NCI-H1436 treated with DMSO at 0.1 percent for 48 hours (cell line): ENCODE measurements around the gene SLC22A17.
A peak's percentile ranks its signal among the peaks of the same experiment; 100 is the strongest.

Source experiments
- DNase-seq: peaks from one replicate; lab custom pipeline; 2025; lab: John Stamatoyannopoulos, UW

SLC22A17 gene

DNA sequence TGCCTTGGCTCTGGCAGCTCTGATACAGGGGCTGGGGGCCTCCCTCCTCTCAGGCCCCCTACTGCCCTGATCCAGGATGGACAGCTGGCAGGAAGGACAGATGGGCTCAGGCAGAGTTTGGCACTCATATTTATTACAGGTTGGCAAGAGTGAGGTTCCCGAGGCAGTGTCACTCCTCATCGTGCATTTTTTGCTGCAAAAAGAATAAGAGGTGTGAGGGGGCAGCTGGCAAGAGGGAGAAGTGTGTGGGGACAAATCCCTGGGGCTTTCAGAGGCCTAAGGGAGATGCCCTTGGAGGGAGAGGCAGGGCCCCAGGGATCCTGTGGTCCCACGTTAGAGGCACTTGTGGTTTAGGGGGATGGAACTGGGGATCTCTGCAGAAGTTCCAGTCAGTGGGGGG is 29.2 kb upstream of the SLC22A17 start:
- DNase-seq, result no peak

DNA sequence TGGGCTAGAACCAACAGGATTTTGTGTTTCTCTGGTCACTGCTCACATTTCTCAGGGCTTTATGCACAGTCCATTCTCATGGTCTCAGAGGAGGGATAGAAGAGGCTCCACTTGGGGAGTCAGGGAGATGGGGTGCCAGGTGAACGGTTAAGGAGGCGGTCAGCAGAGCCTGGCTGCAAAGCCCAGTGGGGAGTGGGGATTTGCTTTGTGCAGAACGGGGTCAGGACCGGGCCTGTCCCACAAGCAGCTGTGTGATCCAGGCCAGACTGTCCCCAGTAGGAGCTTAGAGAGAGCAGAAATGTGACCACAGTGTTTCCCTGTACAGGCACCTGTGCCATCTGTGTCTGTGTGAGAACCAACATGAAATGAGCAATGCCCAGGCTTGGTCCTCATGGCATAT is 28.3 kb upstream of the SLC22A17 start:
- no peak for DNase-seq

DNA sequence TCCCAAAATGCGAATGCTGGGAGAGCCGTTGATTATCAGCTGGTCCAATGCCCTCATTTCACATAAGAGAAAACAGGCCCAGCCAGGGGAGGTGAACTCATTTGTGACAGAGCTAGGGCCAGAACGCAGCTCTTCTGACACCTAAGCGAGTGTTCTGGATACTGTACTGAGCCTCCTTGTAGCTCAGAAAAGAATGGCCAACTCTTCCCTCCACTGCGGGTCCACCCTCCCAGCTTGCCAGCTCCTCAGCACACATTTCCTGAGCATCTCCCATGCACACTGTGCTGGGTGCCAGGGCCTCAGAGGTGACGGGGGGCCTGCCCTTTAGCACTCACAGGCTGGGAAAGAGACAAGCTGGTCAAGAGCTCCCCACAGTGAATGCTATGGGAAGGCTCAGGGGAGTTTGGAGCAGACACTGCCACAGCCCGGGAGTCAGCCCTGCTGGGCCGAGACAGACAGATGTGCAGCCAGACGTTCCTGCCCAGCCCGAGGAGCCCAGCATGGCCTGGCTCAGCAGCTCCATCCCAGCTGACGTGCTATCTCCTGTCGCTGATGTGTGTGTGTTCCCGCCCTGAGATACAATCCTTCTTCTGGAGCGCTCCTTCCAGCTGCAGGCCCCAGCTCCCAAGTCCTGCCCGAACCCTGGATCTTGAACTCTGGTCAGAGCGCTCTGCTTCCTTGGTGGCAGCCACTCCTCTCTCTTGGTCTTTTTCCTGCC is 27.7 kb upstream of the SLC22A17 start:
- no peak for DNase-seq

DNA sequence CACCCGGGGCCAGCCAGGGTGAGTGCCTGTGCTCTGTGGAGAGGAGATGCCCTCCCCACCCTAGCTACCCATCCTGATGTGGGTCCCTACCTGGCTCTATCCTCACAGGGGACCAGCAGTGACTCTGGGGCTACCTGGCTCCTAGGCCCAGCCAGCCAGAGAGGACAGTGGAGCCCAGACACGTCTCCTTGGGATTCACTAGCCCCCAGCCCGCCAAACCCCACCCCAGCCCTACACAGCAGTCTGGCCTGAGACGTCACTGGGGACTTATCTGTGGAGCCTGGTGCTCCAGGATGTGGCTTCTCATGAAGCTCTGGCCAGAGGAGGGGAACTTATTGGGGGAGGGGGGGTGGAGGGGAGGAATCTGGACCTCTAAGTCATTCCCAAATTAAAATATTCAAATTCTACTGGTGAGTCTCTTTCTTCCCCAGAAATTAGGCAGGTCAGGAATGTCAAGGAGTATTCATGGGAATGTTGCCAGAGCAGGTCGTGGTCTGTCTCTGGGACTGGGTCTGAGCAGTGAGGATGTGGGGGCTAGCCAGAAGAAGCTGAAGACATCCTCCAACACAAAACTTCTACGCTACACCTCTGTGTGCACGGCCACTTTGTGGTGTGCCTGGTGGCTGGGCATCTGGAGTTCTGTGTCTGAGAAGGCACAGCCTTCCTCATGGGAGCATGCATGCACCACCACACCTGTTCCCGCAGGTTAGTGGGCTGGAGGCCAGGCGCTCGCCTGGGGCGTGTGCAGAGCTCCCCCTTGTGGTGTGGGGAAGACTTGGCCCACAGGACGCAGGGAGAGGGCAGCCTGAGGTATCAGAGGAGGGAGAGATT is 26.9 kb upstream of the SLC22A17 start:
- no peak for DNase-seq

DNA sequence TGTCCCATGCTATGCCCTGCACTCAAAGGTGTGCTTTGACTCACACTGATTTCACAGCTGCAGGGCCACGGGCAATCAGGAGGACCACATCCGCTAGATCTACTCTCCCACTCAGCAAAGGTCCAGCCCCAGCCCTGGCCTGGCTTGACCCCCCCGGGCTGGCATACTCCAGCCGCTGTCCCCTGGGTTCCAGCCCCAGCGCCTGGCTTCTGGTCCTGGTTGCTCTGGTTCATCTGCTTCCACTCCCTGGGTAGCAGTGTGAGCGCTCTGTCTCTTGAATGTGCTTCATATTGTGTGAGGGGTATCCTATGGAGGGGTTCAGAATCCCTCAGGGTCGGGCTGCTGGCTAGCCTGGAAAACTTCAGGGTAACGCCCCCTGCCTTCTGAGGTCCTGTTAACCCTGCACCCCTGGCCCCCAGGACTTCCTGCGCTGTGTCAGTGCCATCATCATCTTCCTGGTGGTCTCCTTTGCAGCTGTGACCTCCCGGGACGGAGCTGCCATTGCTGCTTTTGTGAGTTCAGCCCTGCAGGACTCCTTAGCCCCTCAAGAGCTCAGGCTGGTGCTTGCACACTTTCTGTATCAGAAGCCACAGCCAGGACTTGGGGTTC is 26.0 kb upstream of the SLC22A17 start:
- DNase-seq, result no peak

DNA sequence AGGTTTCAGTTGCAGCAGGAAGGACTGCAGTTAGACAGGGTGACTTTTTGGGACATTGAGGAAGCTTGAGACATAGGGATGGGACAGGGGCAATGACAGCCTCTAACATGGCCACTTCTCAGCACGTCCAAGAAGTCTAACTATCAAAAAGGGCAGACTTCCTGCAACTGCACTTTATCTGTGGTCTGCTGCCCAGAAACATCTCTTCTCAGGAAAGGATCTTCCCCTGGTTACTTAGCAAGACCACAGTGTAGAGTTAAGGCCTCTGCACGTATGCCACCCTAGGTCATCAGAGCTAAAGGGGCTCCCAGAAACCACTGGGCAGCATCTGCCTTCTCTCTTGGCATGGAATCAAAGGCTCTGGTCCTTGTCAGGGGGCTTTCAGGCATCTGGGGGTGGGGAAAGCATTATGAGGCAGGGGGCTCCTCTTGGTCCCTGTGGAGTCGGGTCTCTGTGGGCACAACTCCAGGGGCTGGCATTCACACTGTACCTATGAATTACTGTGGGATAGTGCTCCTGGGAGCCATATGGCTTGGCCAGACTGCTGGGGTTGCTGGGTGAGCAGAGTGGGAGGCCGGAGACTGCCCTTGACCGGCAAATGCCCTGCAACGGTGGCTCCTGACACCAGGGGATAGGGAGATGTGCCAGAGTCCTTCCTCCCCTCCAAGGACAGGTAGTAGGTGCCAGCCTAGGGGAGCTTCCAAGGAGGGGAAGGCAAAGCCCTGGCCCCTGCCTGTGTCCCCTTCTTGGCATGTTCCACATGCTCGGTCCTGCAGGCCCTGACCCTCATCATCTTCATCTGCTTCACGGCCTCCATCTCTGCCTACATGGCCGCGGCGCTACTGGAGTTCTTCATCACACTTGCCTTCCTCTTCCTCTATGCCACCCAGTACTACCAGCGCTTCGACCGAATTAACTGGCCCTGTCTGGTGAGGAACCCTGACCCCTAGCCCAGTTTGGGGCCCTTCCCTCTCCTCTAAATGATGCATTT is 25.2 kb upstream of the SLC22A17 start:
- no peak for DNase-seq

DNA sequence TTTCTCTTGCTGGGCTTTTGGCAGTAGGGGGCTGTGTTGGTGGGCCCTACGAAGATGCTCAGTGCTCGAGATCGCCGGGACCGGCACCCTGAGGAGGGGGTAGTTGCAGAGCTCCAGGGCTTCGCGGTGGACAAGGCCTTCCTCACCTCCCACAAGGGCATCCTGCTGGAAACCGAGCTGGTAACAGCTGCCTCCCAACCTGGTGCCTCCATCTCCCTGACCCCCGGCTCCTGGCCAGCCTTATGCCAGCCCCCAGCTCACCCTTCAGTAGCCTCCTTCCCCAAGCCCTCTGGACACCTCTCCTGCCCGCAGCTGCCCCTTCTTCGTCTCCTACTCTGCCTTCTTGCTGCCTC is 24.5 kb upstream of the SLC22A17 start:
- no peak for DNase-seq

DNA sequence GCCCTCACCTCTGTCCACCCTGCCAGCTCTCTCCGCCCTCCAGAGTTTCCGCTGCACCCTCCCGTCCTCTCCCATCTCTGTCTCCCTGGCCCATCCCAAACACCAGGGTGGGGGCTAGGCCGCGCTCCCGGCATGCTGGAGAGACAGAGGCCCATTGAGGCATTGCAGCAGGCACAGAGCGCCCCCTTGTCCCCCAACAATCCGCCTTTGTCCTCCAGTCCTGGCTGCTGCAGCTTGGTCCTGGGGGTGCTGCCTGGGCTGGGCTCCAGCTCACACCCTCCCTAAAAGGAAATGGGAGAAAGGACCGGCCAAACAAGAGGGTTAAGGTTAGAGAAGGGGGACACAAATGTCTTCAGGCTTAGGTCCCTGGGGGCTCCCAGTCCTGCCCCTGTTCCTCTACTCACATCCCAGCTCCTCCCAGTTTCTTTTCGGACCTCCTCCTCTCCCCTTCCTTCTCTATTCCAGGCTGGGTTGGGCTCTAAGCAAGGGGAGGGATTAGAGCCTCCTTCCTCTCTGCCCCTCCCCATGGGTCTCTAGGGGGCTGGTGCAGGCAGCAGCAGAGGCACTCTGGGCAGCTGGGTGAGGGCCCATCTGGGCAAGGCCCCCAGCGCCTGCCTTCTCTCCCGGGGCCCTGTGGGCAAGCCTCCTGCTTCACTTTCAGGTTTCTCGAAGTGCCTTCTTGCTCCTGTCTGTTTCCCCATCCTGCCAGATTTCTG is 24.0 kb upstream of the SLC22A17 start, which contains the start of gene CMTM5:
TSS of gene CMTM5 (plus strand) at position 565 of the 716 bp plus-strand sequence. CDS start 206 bp downstream, outside the sequence.
- no peak for DNase-seq

DNA sequence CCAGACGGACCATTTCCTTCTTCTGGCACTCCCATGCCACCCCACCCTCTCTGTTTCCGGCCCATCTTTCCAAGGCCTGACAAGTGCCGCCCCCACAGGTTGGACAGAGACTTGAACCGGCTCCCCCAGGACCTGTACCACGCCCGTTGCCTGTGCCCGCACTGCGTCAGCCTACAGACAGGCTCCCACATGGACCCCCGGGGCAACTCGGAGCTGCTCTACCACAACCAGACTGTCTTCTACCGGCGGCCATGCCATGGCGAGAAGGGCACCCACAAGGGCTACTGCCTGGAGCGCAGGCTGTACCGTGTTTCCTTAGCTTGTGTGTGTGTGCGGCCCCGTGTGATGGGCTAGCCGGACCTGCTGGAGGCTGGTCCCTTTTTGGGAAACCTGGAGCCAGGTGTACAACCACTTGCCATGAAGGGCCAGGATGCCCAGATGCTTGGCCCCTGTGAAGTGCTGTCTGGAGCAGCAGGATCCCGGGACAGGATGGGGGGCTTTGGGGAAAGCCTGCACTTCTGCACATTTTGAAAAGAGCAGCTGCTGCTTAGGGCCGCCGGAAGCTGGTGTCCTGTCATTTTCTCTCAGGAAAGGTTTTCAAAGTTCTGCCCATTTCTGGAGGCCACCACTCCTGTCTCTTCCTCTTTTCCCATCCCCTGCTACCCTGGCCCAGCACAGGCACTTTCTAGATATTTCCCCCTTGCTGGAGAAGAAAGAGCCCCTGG is 23.0 kb upstream of the SLC22A17 start:
- DNase-seq, result no peak

DNA sequence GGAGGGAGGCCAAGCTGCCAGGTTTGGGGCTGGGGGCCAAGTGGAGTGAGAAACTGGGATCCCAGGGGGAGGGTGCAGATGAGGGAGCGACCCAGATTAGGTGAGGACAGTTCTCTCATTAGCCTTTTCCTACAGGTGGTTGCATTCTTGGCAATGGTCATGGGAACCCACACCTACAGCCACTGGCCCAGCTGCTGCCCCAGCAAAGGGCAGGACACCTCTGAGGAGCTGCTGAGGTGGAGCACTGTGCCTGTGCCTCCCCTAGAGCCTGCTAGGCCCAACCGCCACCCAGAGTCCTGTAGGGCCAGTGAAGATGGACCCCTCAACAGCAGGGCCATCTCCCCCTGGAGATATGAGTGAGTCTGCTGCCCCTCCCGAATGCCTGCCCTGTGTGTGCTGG is 20.4 kb upstream of the SLC22A17 start:
- DNase-seq, result no peak

DNA sequence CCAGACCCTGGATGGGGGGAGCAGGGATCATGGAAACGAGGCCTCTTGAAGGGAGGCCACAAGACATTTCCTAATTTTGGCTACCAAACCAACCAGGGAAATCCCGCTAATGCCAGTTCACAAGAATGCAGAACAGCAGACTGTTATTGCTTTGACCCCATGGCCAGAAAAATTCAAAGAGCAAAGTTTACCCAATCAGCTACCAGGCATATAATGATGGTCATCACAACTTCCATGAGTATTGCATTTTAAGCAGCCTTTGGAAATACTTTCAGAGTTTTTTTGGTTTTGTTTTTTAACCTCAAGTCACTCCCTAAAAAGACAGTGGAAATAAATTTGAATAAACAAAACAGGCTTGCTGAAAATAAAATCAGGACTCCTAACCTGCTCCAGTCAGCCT is 19.8 kb upstream of the SLC22A17 start, which contains the start of gene IL25:
TSS of gene IL25 (plus strand) at position 301 of the 400 bp plus-strand sequence.
- DNase-seq, result no peak

DNA sequence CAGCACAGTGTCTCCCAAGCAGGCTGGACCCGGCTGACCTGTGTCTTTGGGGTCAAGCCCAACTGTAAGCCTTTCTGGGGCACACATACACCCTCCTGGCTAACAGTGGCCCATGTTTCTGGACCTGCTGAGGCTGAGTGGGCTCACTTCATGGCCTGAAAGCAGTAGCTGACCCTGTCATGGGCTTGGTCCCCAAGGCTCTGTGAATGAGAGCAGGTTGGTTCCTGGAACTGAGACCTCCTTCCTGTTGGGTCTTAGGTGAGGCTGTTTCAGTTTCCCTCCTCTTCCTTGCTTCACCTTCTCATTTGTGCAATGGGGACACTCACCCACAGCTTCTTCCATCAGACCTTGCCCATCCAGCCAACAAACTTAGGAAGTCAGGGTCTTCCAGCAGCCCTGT is 19.2 kb upstream of the SLC22A17 start:
- no peak for DNase-seq

DNA sequence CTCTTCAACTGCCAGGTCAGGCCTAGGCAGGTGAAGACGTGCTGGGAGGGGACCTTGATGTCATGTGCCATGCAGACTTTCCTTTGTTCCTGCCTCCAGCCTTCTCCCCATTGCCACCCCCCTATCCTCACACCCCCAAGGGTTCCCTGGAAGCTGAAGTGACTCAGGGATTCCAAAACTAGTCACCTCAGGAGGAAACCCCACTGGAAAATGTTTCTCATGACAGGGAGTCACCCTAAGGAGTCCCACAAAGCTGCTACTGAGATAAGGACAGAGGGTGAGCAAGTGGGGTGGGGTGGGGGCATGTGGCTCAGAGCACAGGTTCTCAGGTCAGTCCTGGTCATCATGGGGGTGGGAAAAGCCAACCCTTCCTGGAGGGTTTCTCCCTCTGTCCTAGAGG is 17.5 kb upstream of the SLC22A17 start:
- no peak for DNase-seq

DNA sequence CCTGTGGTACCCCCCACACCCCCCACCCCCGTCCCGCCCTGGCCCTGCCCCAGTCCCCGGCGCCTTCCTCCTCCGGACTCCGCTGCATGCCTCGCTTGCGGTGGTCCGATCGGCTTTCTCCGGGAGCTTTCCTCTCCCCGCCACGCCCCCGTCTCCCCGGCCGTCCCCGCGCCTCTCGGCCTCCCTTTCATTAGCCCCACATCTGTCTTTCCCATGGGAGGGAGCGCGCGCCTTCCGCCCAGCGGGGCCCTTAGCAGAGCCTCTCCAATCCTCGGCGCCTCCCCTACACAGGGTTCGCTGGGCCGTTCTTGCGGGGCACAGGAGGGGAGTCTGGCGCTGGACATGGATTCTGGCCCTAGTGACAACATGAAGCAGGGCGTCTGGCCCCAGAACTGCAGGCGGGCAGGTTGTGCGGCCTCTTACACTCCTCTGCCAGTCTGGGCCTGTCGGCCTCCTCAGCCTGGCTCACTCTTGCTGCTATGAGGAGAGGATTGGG is 13.8 kb upstream of the SLC22A17 start:
- DNase-seq, result peak; percentile 28

DNA sequence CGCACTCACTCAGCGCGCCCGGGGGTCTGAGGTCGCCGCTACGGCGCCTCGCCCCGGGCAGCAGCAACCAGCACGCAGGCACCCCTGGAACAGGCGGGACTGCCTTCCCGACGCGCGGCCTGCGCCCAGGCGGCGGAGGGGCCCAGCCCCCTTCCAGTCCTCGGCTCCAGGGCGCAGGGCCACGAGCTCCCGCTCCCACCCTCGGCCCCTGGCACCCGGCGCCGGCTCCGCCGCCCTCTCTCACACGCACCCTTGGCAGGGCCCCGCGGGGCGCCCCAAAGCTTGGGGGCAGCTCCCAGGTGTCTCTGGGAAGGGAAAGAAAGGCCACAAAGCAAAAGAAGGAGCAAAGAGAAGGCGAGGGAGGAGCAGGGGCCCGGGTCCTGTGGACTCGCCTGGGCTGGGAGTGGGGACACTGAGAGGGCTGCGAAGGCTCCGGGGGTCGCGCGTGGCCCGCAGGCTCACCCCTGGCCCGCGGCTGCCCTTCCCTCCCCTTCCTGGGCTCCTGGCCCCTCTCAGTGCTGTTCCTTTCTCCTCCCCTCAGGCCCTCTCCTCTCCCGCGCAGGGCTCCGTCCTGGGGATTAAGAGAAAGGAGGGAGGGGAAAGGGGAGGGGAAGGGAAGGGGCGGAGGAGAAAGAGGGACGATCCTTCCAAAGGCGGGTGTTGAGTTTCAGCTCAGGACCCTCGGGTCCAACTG is 13.2 kb upstream of the SLC22A17 start:
- DNase-seq, result no peak

DNA sequence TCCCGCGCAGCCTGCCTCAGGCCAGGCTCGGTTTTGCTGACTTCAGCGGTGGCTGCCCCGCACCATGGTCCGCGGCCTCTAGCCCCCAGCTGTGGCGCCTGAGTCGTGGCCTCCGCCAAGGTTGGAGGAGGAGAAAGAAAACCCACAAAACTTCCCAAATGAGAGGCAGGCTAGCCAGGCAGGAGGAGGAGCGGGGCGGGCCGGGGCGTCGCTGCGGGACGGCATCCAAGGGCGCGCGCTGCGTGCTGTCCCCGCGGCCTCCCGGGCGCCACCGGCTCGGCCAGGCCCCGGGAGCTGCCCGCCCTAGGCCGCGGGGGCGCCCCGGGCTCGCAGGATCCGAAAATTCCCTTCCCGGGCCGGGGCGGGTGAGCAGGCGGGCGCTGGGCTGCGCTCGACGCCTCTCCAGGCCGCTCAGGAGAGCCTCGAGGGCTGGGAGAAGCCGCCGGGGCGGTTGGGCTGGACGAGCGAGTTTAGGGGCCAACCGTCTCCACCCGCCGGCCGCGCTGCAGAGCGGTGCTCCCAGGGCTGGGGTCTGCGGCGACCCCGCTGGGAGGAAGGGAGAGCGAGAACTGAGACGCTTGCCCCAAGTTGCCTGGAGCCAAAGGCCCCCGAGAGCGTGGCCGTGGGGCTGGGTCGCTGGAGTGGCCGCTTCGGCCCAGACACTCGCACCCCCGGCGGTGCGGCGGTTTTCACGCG is 12.5 kb upstream of the SLC22A17 start, which contains the start of gene EFS:
TSS of gene EFS (minus strand) at position 137 of the 696 bp plus-strand sequence. CDS start 147 bp downstream, outside the sequence.
- no peak for DNase-seq

DNA sequence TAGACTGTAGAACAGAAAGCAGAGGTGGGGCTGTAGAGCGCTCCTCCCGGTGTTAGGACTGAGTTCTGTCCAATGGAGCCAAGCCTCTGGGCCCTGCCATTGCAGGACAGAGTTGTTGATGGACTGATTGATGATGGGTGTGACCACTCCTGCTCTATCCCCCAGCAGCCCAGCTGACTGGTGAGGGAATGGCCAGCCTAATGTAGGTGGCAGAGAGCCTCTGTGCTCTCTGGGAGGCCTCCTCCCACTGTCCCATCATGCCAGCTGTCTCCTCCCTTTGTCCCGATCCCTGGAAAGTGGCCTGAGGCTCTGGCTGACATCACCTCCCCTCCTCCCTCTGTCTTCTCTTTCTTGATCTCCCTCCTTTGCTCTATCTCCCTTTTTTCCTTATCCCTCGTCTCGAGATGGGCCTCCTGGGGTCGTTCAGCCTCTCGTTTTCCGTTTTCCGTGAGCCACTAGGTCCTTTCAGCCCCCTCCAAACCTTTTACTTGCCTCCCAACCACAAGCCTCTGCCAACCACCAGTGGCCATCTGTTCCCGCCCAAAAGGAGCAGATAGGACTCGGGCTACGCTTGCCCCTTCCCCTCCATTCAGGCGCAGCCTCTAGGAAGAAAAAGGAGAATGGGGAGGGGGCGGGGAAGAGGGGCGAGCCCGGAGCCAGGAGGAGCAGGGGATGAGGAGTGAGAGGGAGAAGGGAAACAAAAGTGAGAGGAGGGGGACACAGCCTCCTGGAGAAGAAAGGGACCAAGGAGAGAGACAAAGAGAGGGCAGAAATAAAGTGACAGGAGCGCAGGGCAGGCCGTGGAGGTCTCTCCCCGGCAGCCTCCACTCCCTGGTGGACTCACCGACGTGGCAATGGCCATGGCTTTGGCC is 11.7 kb upstream of the SLC22A17 start:
- no peak for DNase-seq

DNA sequence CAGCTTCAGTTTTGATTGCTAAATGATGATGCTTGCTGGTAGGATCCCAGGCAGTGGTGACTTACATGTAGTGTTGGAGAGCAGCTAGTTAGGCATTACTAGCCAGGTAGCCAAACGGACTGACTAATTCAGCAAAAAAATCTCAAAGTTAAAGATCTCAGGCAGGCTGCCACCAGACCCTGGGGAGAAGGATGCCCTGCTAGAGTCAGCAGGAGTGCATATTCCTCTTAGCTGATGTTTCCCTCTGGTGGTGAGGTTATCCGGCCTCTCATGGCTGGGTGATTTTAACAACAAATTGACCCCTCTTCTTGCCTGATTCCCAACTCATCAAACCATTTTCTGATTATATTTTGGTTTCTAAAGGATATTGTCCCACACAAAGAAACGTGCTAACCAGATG is 9.5 kb upstream of the SLC22A17 start:
- DNase-seq, result no peak
